Breast epithelium (tissue), 3 donors: ENCODE data around the gene OXER1.

Experiments used
- POLR2A ChIP-seq: fragments of 450-650 bp; IDR thresholded peaks from one replicate; pipeline ENCODE4 v1.6.1; 2016; ENCODE audit warnings: antibody characterized with exemption, mild to moderate bottlenecking, moderate library complexity
- POLR2AphosphoS5 ChIP-seq, 3 donors: sonication (generic); formaldehyde crosslinking; IDR thresholded peaks; one replicate each; pipeline ENCODE4 v1.6.1; 2017; ENCODE audit warnings: antibody characterized with exemption in 3 of 3
- TF ChIP-seq, protein P1 (sequence below), 3 donors: fragments of 450-650 bp; IDR thresholded peaks; one replicate each; pipeline ENCODE4 v1.5.1; 2016 to 2017; ENCODE audit warnings: antibody characterized with exemption in 3 of 3, mild to moderate bottlenecking in 3 of 3, moderate library complexity in 3 of 3

DNA sequence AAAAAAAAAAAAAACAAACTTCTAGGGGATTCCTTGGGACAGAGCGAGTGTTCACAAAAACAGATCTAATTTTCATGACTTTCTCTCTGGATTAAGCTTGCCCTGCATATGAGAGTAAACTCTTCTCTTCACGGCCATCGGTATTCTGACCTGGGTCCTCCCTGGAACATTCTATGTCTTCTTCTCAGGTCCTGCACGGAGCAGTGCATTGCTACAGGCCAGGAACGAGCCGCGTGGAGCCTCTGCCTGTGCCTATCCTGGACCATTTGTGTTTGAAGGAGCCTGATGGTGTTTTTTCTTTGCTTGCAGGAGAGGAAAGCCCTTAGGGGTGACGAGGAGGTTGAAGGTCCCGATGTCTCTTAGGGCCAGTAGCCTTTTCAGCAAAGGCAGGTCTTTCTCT is 1.8 kb upstream of the OXER1 start:
- TF ChIP-seq, protein P1, sequence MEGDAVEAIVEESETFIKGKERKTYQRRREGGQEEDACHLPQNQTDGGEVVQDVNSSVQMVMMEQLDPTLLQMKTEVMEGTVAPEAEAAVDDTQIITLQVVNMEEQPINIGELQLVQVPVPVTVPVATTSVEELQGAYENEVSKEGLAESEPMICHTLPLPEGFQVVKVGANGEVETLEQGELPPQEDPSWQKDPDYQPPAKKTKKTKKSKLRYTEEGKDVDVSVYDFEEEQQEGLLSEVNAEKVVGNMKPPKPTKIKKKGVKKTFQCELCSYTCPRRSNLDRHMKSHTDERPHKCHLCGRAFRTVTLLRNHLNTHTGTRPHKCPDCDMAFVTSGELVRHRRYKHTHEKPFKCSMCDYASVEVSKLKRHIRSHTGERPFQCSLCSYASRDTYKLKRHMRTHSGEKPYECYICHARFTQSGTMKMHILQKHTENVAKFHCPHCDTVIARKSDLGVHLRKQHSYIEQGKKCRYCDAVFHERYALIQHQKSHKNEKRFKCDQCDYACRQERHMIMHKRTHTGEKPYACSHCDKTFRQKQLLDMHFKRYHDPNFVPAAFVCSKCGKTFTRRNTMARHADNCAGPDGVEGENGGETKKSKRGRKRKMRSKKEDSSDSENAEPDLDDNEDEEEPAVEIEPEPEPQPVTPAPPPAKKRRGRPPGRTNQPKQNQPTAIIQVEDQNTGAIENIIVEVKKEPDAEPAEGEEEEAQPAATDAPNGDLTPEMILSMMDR (IDR thresholded peaks at IDR 0.05), result no peak
- TF ChIP-seq POLR2A, result no peak
- no peak for TF ChIP-seq POLR2AphosphoS5 (IDR thresholded peaks at IDR 0.05)
